ENCODE measurements around the gene TDO2. TPM values are rescaled to one million over a fixed set of nuclear protein-coding genes. Genes with fewer than 3 reads are reported as not detected.
A peak's percentile ranks its signal among the peaks of the same experiment; 100 is the strongest.

The TDO2 gene
- polyA plus RNA-seq, 1 donor from 2014 or later: 0.73 TPM

GRCh38 chr4:155904331-155904730 lies 835 bp downstream of the TDO2 start:
- Histone ChIP-seq H2AFZ (ENCODE audit: low read depth, low read length) (no peak overlapping the region), H3K79me2 (replicated peaks; ENCODE audit: insufficient read depth, low read length) (no peaks in the 10 kb centered on the region), H3K9me2 (ENCODE audit: insufficient read depth, low read length) (no peaks in the 10 kb centered on the region), H3F3A (ENCODE audit: insufficient read depth, low read length, poor library complexity, severe bottlenecking) (no peaks in the 10 kb centered on the region), H3K9ac (ENCODE audit: low read length) (no peak overlapping the region), H3K9me3 (ENCODE audit: low read length) (no peaks in the 10 kb centered on the region), H3K4me2 (ENCODE audit: low read length) (no peak overlapping the region), H4K20me1 (ENCODE audit: insufficient read depth) (no peaks in the 10 kb centered on the region), H3K4me3 (ENCODE audit: low read length) (no peak overlapping the region), H3K27me3 (ENCODE audit: insufficient read depth, low read depth, low read length) (no peaks in the 10 kb centered on the region), H3K27ac (ENCODE audit: low read length) (no peak overlapping the region), H3K36me3 (ENCODE audit: insufficient read depth, low read length) (no peaks in the 10 kb centered on the region)
- no peak for TF ChIP-seq EZH2 (IDR thresholded peaks at IDR 0.05; ENCODE audit: borderline replicate concordance, insufficient read depth, low read length, poor library complexity, severe bottlenecking)
- no peak for TF ChIP-seq SMC3 (conservative IDR thresholded peaks at IDR 0.05; ENCODE audit: poor library complexity)
- TF ChIP-seq EP300 (conservative IDR thresholded peaks at IDR 0.05; ENCODE audit: poor library complexity, severe bottlenecking): no peak
- no peak for TF ChIP-seq RAD21 (conservative IDR thresholded peaks at IDR 0.05)
- TF ChIP-seq MXI1 (conservative IDR thresholded peaks at IDR 0.05; ENCODE audit: poor library complexity, severe bottlenecking): no peak
- TF ChIP-seq TAF1 (IDR thresholded peaks at IDR 0.05; ENCODE audit: low read depth): no peak
- TF ChIP-seq POLR2AphosphoS5 (IDR thresholded peaks at IDR 0.05): no peak
- TF ChIP-seq, protein P1, sequence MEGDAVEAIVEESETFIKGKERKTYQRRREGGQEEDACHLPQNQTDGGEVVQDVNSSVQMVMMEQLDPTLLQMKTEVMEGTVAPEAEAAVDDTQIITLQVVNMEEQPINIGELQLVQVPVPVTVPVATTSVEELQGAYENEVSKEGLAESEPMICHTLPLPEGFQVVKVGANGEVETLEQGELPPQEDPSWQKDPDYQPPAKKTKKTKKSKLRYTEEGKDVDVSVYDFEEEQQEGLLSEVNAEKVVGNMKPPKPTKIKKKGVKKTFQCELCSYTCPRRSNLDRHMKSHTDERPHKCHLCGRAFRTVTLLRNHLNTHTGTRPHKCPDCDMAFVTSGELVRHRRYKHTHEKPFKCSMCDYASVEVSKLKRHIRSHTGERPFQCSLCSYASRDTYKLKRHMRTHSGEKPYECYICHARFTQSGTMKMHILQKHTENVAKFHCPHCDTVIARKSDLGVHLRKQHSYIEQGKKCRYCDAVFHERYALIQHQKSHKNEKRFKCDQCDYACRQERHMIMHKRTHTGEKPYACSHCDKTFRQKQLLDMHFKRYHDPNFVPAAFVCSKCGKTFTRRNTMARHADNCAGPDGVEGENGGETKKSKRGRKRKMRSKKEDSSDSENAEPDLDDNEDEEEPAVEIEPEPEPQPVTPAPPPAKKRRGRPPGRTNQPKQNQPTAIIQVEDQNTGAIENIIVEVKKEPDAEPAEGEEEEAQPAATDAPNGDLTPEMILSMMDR (IDR thresholded peaks at IDR 0.05; ENCODE audit: poor library complexity, severe bottlenecking): no peak
- TF ChIP-seq, protein P2, sequence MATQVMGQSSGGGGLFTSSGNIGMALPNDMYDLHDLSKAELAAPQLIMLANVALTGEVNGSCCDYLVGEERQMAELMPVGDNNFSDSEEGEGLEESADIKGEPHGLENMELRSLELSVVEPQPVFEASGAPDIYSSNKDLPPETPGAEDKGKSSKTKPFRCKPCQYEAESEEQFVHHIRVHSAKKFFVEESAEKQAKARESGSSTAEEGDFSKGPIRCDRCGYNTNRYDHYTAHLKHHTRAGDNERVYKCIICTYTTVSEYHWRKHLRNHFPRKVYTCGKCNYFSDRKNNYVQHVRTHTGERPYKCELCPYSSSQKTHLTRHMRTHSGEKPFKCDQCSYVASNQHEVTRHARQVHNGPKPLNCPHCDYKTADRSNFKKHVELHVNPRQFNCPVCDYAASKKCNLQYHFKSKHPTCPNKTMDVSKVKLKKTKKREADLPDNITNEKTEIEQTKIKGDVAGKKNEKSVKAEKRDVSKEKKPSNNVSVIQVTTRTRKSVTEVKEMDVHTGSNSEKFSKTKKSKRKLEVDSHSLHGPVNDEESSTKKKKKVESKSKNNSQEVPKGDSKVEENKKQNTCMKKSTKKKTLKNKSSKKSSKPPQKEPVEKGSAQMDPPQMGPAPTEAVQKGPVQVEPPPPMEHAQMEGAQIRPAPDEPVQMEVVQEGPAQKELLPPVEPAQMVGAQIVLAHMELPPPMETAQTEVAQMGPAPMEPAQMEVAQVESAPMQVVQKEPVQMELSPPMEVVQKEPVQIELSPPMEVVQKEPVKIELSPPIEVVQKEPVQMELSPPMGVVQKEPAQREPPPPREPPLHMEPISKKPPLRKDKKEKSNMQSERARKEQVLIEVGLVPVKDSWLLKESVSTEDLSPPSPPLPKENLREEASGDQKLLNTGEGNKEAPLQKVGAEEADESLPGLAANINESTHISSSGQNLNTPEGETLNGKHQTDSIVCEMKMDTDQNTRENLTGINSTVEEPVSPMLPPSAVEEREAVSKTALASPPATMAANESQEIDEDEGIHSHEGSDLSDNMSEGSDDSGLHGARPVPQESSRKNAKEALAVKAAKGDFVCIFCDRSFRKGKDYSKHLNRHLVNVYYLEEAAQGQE (IDR thresholded peaks at IDR 0.05; ENCODE audit: borderline replicate concordance): no peak

DNA sequence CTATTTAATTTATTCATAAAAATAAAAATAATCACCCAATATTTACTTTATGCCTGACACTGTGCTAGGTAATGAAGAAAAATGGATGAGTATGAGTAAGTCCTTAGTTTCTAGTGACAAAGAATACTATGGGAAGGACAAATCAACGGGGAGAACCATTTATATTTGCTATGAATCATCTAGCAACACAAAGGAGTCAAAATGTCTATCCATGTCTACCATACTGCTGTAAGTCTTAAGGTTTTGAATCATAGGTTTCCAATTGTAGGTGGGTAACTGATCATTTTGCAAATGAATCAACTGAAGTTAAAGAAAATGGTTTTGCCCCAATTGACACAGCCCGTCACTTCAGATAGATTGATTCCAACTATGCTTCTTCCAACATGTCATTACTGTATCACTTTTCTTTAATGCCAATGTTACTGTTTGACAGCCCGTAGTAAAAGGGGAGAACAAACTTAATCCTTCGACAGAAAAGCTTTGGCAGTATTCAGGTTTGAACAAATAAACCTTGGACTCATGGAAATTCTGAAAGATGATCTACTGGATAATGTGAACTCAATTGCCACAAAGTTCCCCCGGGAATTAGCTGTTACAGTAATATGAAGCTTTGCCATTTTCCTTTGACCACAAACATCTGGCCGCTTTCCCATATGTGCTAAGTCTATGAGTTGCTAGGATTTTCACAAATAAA lies 3.2 kb downstream of the TDO2 start:
- no peaks in the 10 kb centered on the region for H3F3A ChIP-seq (ENCODE audit: insufficient read depth, low read length, poor library complexity, severe bottlenecking)
- H4K20me1 ChIP-seq (ENCODE audit: insufficient read depth): no peaks in the 10 kb centered on the region
- no peaks in the 10 kb centered on the region for H3K79me2 ChIP-seq (replicated peaks; ENCODE audit: insufficient read depth, low read length)
- no peak overlapping the region for H3K4me3 ChIP-seq (ENCODE audit: low read length)
- no peaks in the 10 kb centered on the region for H3K36me3 ChIP-seq (ENCODE audit: insufficient read depth, low read length)
- no peaks in the 10 kb centered on the region for H3K27me3 ChIP-seq (ENCODE audit: insufficient read depth, low read depth, low read length)
- no peak overlapping the region for H2AFZ ChIP-seq (ENCODE audit: low read depth, low read length)
- no peak overlapping the region for H3K4me2 ChIP-seq (ENCODE audit: low read length)
- H3K9me3 ChIP-seq (ENCODE audit: low read length): no peaks in the 10 kb centered on the region
- no peaks in the 10 kb centered on the region for H3K9me2 ChIP-seq (ENCODE audit: insufficient read depth, low read length)
- TF ChIP-seq POLR2AphosphoS5 (IDR thresholded peaks at IDR 0.05): peak; percentile 72
- no peak for TF ChIP-seq SMC3 (conservative IDR thresholded peaks at IDR 0.05; ENCODE audit: poor library complexity)
- no peak for TF ChIP-seq RAD21 (conservative IDR thresholded peaks at IDR 0.05)
- peak; percentile 88 for TF ChIP-seq EP300 (conservative IDR thresholded peaks at IDR 0.05; ENCODE audit: poor library complexity, severe bottlenecking)
- TF ChIP-seq TAF1 (IDR thresholded peaks at IDR 0.05; ENCODE audit: low read depth): no peak
- H3K9ac ChIP-seq (ENCODE audit: low read length): no peak overlapping the region
- H3K27ac ChIP-seq (ENCODE audit: low read length): peak overlapping the region; percentile 24

Data from neural cell (in vitro differentiated cells).